ENCODE measurements around the gene ERCC6L. TPM values are rescaled to one million over a fixed set of nuclear protein-coding genes. Genes with fewer than 3 reads are reported as not detected.
"Not testable (repeated sequence)": the region's sequence is repeated elsewhere in the genome, so short reads cannot be mapped to it uniquely, and the experiment has no call there.

Gene ERCC6L
- total and polyA plus RNA-seq, 2 donors from 2014 or later = 0.16 TPM; not detected in 1

GRCh38 chrX:72181178-72182125 is 57.4 kb downstream of the ERCC6L start, which contains the start of gene PIN4:
Gene PIN4 (plus strand): TSS chrX:72181757. CDS start chrX:72181786, 29 bp downstream.
- Histone ChIP-seq H3K9ac (ENCODE audit: low read length in 3 of 3) (peak within 1 kb of the TSS; percentile 69 to 82 (median 79)), H3K4me3 (ENCODE audit: low read length in 3 of 3) (peak within 1 kb of the TSS; percentile 83 to 93 (median 92)), H3K4me1 (ENCODE audit: control insufficient read depth in 2 of 3, insufficient read depth in 2 of 3, low read depth in 1 of 3, low read length in 3 of 3) (peaks cover 3 to 5% (median 5%) of the 10 kb centered on the region in 3 donors), H3K36me3 (ENCODE audit: control insufficient read depth in 2 of 3, insufficient read depth in 3 of 3, low read length in 3 of 3) (no peaks in the 10 kb centered on the region), H3K27me3 (ENCODE audit: control insufficient read depth, insufficient read depth, low read length) (no peaks in the 10 kb centered on the region), H3K27ac (ENCODE audit: low read depth in 2 of 2, low read length in 2 of 2) (peak within 1 kb of the TSS; percentile 65 to 67), H3K9me3 (ENCODE audit: control insufficient read depth in 2 of 3, insufficient read depth in 1 of 3, low read length in 3 of 3) (no peaks in the 10 kb centered on the region)
- peak; percentile 94 to 98 (median 97) for DNase-seq
- FAIRE-seq = peak; percentile 58
- no peak for TF ChIP-seq CTCF (IDR thresholded peaks at IDR 0.05; ENCODE audit: borderline replicate concordance, extremely low read depth, insufficient read depth)
- intact Hi-C loops (cut with DNase I) = no loop called here

- H3K27ac ChIP-seq (ENCODE audit: low read depth in 2 of 2, low read length in 2 of 2) = no peak overlapping the region
- H3K9me3 ChIP-seq (ENCODE audit: control insufficient read depth in 2 of 3, insufficient read depth in 1 of 3, low read length in 3 of 3) = no peaks in the 10 kb centered on the region
- H3K9ac ChIP-seq (ENCODE audit: low read length in 3 of 3) = peak overlapping the region in 1 of 3 donors; percentile 42
- H3K4me3 ChIP-seq (ENCODE audit: low read length in 3 of 3) = peak overlapping the region in 2 of 3 donors; percentile 61 to 93
- peak in 1 of 5 donors; percentile 6 for DNase-seq
- intact Hi-C loops (cut with DNase I) = no loop called here
- peaks cover 3 to 5% (median 5%) of the 10 kb centered on the region in 3 donors for H3K4me1 ChIP-seq (ENCODE audit: control insufficient read depth in 2 of 3, insufficient read depth in 2 of 3, low read depth in 1 of 3, low read length in 3 of 3)
- no peaks in the 10 kb centered on the region for H3K36me3 ChIP-seq (ENCODE audit: control insufficient read depth in 2 of 3, insufficient read depth in 3 of 3, low read length in 3 of 3)
- FAIRE-seq = no peak
- TF ChIP-seq CTCF (IDR thresholded peaks at IDR 0.05; ENCODE audit: borderline replicate concordance, extremely low read depth, insufficient read depth) = no peak
- H3K27me3 ChIP-seq (ENCODE audit: control insufficient read depth, insufficient read depth, low read length) = no peaks in the 10 kb centered on the region
Observed at GRCh38 chrX:72180539-72180938, 58.3 kb downstream of the ERCC6L start.

- DNase-seq (no peak), FAIRE-seq (no peak)
- peaks cover 0 to 3% (median 0%) of the 10 kb centered on the region in 3 donors for H3K4me1 ChIP-seq (ENCODE audit: control insufficient read depth in 2 of 3, insufficient read depth in 2 of 3, low read depth in 1 of 3, low read length in 3 of 3)
- no peaks in the 10 kb centered on the region for H3K36me3 ChIP-seq (ENCODE audit: control insufficient read depth in 2 of 3, insufficient read depth in 3 of 3, low read length in 3 of 3)
- H3K4me3 ChIP-seq (ENCODE audit: low read length in 3 of 3) = no peak overlapping the region
- H3K9me3 ChIP-seq (ENCODE audit: control insufficient read depth in 2 of 3, insufficient read depth in 1 of 3, low read length in 3 of 3) = no peaks in the 10 kb centered on the region
- H3K9ac ChIP-seq (ENCODE audit: low read length in 3 of 3) = no peak overlapping the region
- intact Hi-C loops (cut with DNase I) = no loop called here
- H3K27me3 ChIP-seq (ENCODE audit: control insufficient read depth, insufficient read depth, low read length) = no peaks in the 10 kb centered on the region
- TF ChIP-seq CTCF (IDR thresholded peaks at IDR 0.05; ENCODE audit: borderline replicate concordance, extremely low read depth, insufficient read depth) = no peak
- no peak overlapping the region for H3K27ac ChIP-seq (ENCODE audit: low read depth in 2 of 2, low read length in 2 of 2)
Observed at GRCh38 chrX:72176981-72177380, 61.8 kb downstream of the ERCC6L start.

GRCh38 chrX:72176289-72176688 is 62.5 kb downstream of the ERCC6L start:
- H3K9ac ChIP-seq (ENCODE audit: low read length in 3 of 3); H3K4me3 ChIP-seq (ENCODE audit: low read length in 3 of 3); H3K4me1 ChIP-seq (ENCODE audit: control insufficient read depth in 2 of 3, insufficient read depth in 2 of 3, low read depth in 1 of 3, low read length in 3 of 3); H3K27ac ChIP-seq (ENCODE audit: low read depth in 2 of 2, low read length in 2 of 2); H3K27me3 ChIP-seq (ENCODE audit: control insufficient read depth, insufficient read depth, low read length); H3K36me3 ChIP-seq (ENCODE audit: control insufficient read depth in 2 of 3, insufficient read depth in 3 of 3, low read length in 3 of 3); DNase-seq; intact Hi-C loops (cut with DNase I); FAIRE-seq; H3K9me3 ChIP-seq (ENCODE audit: control insufficient read depth in 2 of 3, insufficient read depth in 1 of 3, low read length in 3 of 3): not testable (repeated sequence)

Data from kidney (tissue), 14 donors.